Hematopoietic multipotent progenitor cell treated with erythropoietin and hydrocortisone succinate and interleukin-3 and kit ligand, for 6 days (in vitro differentiated cells): ENCODE data around the gene SUB1.
"Not testable (repeated sequence)": the region's sequence is repeated elsewhere in the genome, so short reads cannot be mapped to it uniquely, and the experiment has no call there.

Experiments
- DNase-seq: peaks from one replicate; pipeline ENCODE4 v3.0.0-alpha.2; 2015

The SUB1 gene

GRCh38 chr5:32566319-32567111, 18.8 kb upstream of the SUB1 start:
- DNase-seq, result no peak

GRCh38 chr5:32571128-32571527, 14.2 kb upstream of the SUB1 start:
- no peak for DNase-seq

DNA sequence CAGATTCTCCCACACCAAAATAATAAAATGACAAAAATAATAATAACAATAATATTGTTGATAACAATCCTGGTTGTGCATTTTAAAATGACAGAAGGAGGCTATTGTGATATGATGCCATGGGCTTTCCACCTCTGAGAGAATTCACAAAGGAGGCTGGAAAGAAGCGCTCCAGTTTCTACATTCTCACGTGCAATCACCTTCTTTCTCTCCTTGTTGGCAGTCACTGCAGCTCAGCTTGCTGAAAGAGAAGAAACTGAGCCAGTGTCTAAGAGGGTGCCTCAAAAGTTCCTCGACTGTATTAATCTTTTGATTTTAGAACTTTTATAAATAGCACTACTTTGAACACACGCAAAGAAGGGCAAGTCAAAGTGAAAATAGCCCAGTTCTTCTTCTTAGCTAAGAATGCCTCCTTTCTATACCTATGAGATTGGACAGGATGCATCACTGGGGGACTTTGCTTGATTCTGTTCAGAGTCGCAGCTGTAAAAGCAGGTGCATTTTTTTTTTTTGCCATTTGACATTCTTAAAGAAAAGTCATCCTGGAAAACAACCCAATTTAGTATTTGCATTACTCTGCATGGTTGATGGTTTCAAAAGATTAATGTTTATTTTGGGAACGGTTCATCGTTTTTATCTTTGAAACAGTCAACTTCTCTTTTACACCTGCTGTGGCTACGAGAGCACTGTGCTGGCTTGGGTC, 12.4 kb upstream of the SUB1 start:
- no peak for DNase-seq

- DNase-seq, result not testable (repeated sequence)
Observed at GRCh38 chr5:32573481-32573854, 11.9 kb upstream of the SUB1 start.

- no peak for DNase-seq
Observed at GRCh38 chr5:32574540-32575175, 10.7 kb upstream of the SUB1 start.

- no peak for DNase-seq
Observed at GRCh38 chr5:32578363-32578762, 7.0 kb upstream of the SUB1 start.

DNA sequence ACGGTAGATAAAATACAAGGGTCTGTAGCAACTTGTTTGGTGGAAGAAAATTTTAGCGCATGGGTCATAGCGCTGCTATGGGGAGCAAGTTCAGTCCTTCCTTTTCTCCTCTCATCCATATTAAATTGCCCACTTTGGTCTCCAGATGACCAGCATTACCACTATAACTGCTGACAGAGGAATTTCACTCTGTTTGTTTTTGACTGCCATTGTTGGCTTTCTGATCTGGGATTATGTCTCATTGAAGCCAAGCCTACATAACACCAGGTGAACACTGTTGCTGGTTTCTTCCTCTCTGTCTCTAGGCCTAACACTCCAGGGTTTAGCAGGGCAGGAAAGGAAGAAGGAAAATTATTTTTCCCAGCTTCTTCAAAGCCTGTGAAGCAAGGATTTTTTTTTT, 6.6 kb upstream of the SUB1 start:
- DNase-seq, result no peak

DNA sequence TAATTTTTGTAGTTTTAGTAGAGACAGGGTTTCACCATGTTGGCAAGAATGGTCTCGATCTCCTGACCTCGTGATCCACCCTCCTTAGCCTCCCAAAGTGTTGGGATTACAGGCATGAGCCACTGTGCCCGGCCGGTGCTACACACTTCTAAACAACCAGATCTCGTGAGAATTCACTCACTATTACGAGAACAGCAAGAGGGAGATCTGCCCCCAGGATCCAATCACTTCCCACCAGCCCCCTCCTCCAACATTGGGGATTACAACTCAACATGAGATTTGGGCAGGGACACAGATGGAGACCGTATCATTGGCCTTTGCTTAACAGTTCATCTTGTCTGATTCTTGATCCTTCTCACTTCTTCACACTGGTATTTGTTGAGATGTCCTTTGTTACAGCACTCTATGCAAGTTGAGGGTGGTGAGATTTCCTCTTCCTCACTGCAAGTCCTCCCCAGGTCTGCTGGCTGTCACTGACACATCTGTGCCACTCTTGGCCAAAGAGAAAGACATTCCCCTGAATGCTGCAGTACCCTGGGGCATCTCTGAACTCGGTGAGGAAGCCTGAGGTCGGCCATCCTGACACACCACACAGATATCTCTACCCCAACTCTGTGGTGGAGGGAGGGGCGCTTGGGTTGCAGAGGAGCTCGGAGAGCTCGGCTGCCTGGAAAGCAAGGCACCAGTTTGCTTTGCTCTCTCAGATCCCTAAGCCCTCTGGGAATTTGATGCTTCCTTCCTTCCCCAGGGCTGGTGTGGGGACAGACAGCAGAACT, 4.2 kb upstream of the SUB1 start:
- DNase-seq, result peak; percentile 33

GRCh38 chr5:32583582-32584232, 1.6 kb upstream of the SUB1 start:
- DNase-seq, result no peak

- no peak for DNase-seq
Observed at GRCh38 chr5:32584646-32585045, 711 bp upstream of the SUB1 start.

- no peak for DNase-seq
Observed at GRCh38 chr5:32585122-32585445, 273 bp upstream of the SUB1 start.

- DNase-seq, result no peak
Observed at GRCh38 chr5:32586276-32586599, 881 bp downstream of the SUB1 start.

DNA sequence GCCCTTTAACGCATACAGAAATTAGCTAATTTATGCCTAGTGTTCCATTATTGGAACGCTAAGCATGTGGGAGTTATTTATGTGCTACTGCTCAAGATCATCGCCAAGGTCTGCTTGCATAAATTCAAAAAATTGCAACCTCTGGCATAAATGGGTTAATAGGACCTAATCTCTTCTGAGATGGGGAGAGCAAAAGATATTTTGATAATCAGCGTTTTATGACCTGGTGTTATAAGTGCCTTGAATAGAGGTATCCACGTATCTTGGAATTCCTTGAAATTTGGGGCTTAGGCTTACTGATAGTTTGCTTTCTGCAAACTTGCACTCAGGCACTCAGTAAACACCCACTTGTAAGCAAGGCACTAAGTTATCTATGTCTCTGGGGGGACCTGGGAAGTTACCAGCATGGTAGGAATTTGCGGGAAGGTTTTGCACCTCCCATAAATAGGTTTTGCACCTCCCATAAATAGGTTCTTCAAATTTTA, 1.8 kb downstream of the SUB1 start:
- DNase-seq, result no peak

GRCh38 chr5:32589416-32589815, 4.1 kb downstream of the SUB1 start:
- DNase-seq, result no peak

GRCh38 chr5:32589942-32590869, 4.8 kb downstream of the SUB1 start:
- DNase-seq, result peak; percentile 83

DNA sequence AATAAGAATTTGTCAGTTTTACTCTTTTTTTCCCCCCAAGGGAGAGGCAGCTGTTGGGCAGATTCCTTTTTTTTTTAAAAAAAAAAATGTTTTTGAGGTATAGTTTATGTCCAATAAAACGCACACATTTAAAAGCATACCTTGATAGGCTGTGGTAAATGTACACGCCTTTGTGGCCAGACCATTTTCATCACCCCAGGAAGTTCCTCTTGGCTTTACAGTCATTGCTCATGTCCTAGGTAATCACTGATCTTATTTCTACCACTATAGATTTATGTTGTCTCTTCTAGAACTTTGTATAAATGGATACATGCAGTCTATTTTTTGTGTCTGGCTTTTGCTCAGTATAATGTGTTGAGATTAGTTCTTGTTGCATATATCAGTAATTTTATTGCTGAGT, 9.8 kb downstream of the SUB1 start:
- no peak for DNase-seq

- peak; percentile 61 for DNase-seq
Observed at GRCh38 chr5:32597041-32597629, 11.8 kb downstream of the SUB1 start.

- peak; percentile 66 for DNase-seq
Observed at GRCh38 chr5:32598260-32598937, 13.0 kb downstream of the SUB1 start.

DNA sequence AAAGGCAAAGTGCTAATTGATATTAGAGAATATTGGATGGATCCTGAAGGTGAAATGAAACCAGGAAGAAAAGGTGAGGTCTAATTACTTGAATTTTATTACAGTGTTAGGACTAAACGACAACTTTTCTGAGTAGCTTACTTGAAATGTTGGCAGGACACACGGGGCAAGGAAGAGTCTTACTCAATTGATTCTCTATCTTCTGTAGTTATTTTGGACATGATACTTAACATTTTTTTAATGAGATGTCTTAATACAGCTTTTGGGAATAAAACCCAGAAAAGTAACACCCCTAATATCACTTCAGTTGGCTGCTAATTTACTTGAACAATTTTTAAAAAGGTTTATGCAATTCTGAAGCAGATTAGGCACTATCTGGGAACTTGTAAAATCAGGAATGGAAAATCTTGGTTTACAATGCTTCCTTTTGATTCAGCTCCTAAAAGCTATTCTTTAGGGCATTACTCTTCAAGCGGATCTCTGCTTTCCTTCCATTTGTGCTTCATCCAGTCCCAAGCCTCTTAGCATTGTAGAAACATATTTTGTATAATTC, 13.7 kb downstream of the SUB1 start:
- DNase-seq, result no peak

GRCh38 chr5:32600054-32600622, 14.8 kb downstream of the SUB1 start:
- no peak for DNase-seq
